ENCODE data around the gene UBE3D.
"Not testable (repeated sequence)": the region's sequence is repeated elsewhere in the genome, so short reads cannot be mapped to it uniquely, and the experiment has no call there.

Gene UBE3D

GRCh38 chr6:82893889-82894652 lies 171.6 kb downstream of the UBE3D start:
- Histone ChIP-seq H2AFZ (ENCODE audit: low read length) (no peak overlapping the region), H3K27ac (ENCODE audit: low read depth, low read length, poor library complexity, severe bottlenecking) (no peak overlapping the region)

GRCh38 chr6:82891503-82891902 lies 174.1 kb downstream of the UBE3D start:
- H3K9me3 ChIP-seq (ENCODE audit: low read length); H3K9me2 ChIP-seq (ENCODE audit: low read depth, low read length); H3K27ac ChIP-seq (ENCODE audit: low read depth, low read length, poor library complexity, severe bottlenecking); H3F3A ChIP-seq (ENCODE audit: insufficient read depth, low read length); H3K36me3 ChIP-seq (ENCODE audit: insufficient read depth, low read length); H3K79me2 ChIP-seq (ENCODE audit: insufficient read depth, low read length); H3K27me3 ChIP-seq (ENCODE audit: insufficient read depth, low read length); H3K4me1 ChIP-seq (ENCODE audit: insufficient read depth, low read length, severe bottlenecking); H3K4me2 ChIP-seq (ENCODE audit: low read length); H3K4me3 ChIP-seq (ENCODE audit: low read depth, low read length, poor library complexity, severe bottlenecking); H2AFZ ChIP-seq (ENCODE audit: low read length); H4K20me1 ChIP-seq (ENCODE audit: insufficient read depth, low read length); H3K9ac ChIP-seq (ENCODE audit: low read length): not testable (repeated sequence)

More at GRCh38 chr6:82893889-82894652, 171.6 kb downstream of the UBE3D start:
- Histone ChIP-seq H4K20me1 (ENCODE audit: insufficient read depth, low read length) (no peaks in the 10 kb centered on the region), H3K9me3 (ENCODE audit: low read length) (no peaks in the 10 kb centered on the region), H3K4me2 (ENCODE audit: low read length) (no peak overlapping the region), H3K4me1 (ENCODE audit: insufficient read depth, low read length, severe bottlenecking) (no peaks in the 10 kb centered on the region), H3K79me2 (ENCODE audit: insufficient read depth, low read length) (no peaks in the 10 kb centered on the region), H3F3A (ENCODE audit: insufficient read depth, low read length) (no peaks in the 10 kb centered on the region), H3K9me2 (ENCODE audit: low read depth, low read length) (no peaks in the 10 kb centered on the region), H3K9ac (ENCODE audit: low read length) (no peak overlapping the region), H3K36me3 (ENCODE audit: insufficient read depth, low read length) (no peaks in the 10 kb centered on the region), H3K27me3 (ENCODE audit: insufficient read depth, low read length) (no peaks in the 10 kb centered on the region), H3K4me3 (ENCODE audit: low read depth, low read length, poor library complexity, severe bottlenecking) (no peak overlapping the region)
- no peak for TF ChIP-seq EZH2 (IDR thresholded peaks at IDR 0.05; ENCODE audit: borderline replicate concordance, low read length)
- TF ChIP-seq, protein P1, sequence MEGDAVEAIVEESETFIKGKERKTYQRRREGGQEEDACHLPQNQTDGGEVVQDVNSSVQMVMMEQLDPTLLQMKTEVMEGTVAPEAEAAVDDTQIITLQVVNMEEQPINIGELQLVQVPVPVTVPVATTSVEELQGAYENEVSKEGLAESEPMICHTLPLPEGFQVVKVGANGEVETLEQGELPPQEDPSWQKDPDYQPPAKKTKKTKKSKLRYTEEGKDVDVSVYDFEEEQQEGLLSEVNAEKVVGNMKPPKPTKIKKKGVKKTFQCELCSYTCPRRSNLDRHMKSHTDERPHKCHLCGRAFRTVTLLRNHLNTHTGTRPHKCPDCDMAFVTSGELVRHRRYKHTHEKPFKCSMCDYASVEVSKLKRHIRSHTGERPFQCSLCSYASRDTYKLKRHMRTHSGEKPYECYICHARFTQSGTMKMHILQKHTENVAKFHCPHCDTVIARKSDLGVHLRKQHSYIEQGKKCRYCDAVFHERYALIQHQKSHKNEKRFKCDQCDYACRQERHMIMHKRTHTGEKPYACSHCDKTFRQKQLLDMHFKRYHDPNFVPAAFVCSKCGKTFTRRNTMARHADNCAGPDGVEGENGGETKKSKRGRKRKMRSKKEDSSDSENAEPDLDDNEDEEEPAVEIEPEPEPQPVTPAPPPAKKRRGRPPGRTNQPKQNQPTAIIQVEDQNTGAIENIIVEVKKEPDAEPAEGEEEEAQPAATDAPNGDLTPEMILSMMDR (IDR thresholded peaks at IDR 0.05; ENCODE audit: low read length) = no peak

DNA sequence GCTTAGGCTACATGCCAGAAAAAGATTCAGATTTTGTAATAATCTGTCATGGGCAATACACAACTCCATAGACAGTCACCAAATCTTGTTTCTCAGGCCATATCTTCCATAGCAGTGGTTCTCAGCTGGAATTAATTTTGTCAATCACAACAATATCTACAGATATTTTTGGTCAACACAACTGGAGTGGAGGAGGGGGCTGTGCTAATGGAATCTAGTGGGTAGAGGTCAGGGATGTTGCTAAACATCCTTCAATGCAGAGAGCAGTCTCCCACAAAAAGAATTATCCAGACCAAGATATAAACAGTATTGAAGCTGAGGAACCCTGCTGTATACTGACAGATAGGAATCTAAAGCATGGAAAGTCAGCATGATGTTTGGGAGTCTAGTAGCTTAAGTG lies 174.6 kb downstream of the UBE3D start:
- TF ChIP-seq, protein P1 (IDR thresholded peaks at IDR 0.05; ENCODE audit: low read length) = no peak
- no peak for TF ChIP-seq EZH2 (IDR thresholded peaks at IDR 0.05; ENCODE audit: borderline replicate concordance, low read length)
- Histone ChIP-seq H3K36me3 (ENCODE audit: insufficient read depth, low read length) (no peaks in the 10 kb centered on the region), H3K9ac (ENCODE audit: low read length) (no peak overlapping the region), H3K27ac (ENCODE audit: low read depth, low read length, poor library complexity, severe bottlenecking) (no peak overlapping the region), H3K9me2 (ENCODE audit: low read depth, low read length) (no peaks in the 10 kb centered on the region), H4K20me1 (ENCODE audit: insufficient read depth, low read length) (no peaks in the 10 kb centered on the region), H3K4me3 (ENCODE audit: low read depth, low read length, poor library complexity, severe bottlenecking) (no peak overlapping the region), H3K79me2 (ENCODE audit: insufficient read depth, low read length) (no peaks in the 10 kb centered on the region), H3K9me3 (ENCODE audit: low read length) (no peaks in the 10 kb centered on the region), H3K27me3 (ENCODE audit: insufficient read depth, low read length) (no peaks in the 10 kb centered on the region), H3K4me1 (ENCODE audit: insufficient read depth, low read length, severe bottlenecking) (no peaks in the 10 kb centered on the region), H2AFZ (ENCODE audit: low read length) (no peak overlapping the region), H3F3A (ENCODE audit: insufficient read depth, low read length) (no peaks in the 10 kb centered on the region), H3K4me2 (ENCODE audit: low read length) (no peak overlapping the region)

- Histone ChIP-seq H3K9me2 (ENCODE audit: low read depth, low read length) (no peaks in the 10 kb centered on the region), H3K79me2 (ENCODE audit: insufficient read depth, low read length) (no peaks in the 10 kb centered on the region), H4K20me1 (ENCODE audit: insufficient read depth, low read length) (no peaks in the 10 kb centered on the region), H3K4me1 (ENCODE audit: insufficient read depth, low read length, severe bottlenecking) (no peaks in the 10 kb centered on the region), H3K27ac (ENCODE audit: low read depth, low read length, poor library complexity, severe bottlenecking) (no peak overlapping the region), H3K36me3 (ENCODE audit: insufficient read depth, low read length) (no peaks in the 10 kb centered on the region), H2AFZ (ENCODE audit: low read length) (no peak overlapping the region), H3K4me3 (ENCODE audit: low read depth, low read length, poor library complexity, severe bottlenecking) (no peak overlapping the region), H3K9ac (ENCODE audit: low read length) (no peak overlapping the region), H3K9me3 (ENCODE audit: low read length) (no peaks in the 10 kb centered on the region), H3F3A (ENCODE audit: insufficient read depth, low read length) (no peaks in the 10 kb centered on the region), H3K4me2 (ENCODE audit: low read length) (no peak overlapping the region), H3K27me3 (ENCODE audit: insufficient read depth, low read length) (no peaks in the 10 kb centered on the region)
- TF ChIP-seq, protein P1 (IDR thresholded peaks at IDR 0.05; ENCODE audit: low read length) = no peak
- TF ChIP-seq EZH2 (IDR thresholded peaks at IDR 0.05; ENCODE audit: borderline replicate concordance, low read length) = no peak
Observed at GRCh38 chr6:82890240-82890639, 175.4 kb downstream of the UBE3D start.
